Measurements from ENCODE around the gene ASCC3. TPM values are rescaled to one million over a fixed set of nuclear protein-coding genes. Genes with fewer than 3 reads are reported as not detected.

The ASCC3 gene
- total and polyA plus RNA-seq, 2 donors (not counting 1 experiment from before 2014, with no cell fraction given) = 9.0 to 42.3 TPM

DNA sequence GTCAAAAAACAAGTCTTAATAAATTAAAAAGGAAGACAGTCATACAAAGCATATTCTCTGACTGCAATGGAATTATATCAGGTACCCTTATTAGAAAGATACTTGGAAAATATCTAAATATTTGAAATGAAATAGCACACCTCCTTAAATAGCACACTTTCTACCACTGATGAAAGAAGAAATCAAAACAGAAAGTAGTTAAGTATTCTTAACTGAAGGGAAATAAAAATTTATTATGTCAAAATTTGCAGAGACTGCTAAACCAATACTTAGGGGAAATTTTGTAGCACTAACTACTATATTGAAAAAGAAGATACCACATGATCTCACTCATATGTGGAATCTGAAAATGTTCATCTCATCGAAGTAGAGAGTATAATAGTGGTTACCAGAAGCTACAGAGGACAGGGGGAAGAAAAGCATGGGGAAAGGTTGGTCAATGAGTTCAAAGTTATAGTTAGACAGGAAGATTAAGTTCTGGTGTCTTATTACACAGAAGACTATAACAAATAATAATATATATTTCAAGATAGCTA lies 112.2 kb downstream of the ASCC3 start:
- H3K27ac ChIP-seq (ENCODE audit: low read length in 2 of 2) = no peak overlapping the region
- H3K4me1 ChIP-seq (ENCODE audit: control insufficient read depth in 2 of 2, insufficient read depth in 2 of 2, low read length in 2 of 2) = no peaks in the 10 kb centered on the region
- no peak overlapping the region for H2AFZ ChIP-seq (ENCODE audit: insufficient read depth, low read depth, low read length, poor library complexity, severe bottlenecking)
- TF ChIP-seq, protein P1, sequence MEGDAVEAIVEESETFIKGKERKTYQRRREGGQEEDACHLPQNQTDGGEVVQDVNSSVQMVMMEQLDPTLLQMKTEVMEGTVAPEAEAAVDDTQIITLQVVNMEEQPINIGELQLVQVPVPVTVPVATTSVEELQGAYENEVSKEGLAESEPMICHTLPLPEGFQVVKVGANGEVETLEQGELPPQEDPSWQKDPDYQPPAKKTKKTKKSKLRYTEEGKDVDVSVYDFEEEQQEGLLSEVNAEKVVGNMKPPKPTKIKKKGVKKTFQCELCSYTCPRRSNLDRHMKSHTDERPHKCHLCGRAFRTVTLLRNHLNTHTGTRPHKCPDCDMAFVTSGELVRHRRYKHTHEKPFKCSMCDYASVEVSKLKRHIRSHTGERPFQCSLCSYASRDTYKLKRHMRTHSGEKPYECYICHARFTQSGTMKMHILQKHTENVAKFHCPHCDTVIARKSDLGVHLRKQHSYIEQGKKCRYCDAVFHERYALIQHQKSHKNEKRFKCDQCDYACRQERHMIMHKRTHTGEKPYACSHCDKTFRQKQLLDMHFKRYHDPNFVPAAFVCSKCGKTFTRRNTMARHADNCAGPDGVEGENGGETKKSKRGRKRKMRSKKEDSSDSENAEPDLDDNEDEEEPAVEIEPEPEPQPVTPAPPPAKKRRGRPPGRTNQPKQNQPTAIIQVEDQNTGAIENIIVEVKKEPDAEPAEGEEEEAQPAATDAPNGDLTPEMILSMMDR (IDR thresholded peaks at IDR 0.05) = no peak
- no peak for TF ChIP-seq EZH2 (IDR thresholded peaks at IDR 0.05; ENCODE audit: borderline replicate concordance, insufficient read depth, low read depth, low read length, poor library complexity, severe bottlenecking)
- no peak overlapping the region for H3K4me3 ChIP-seq (ENCODE audit: control extremely low read depth in 1 of 5, extremely low read depth in 1 of 5, insufficient read depth in 1 of 5, low read depth in 2 of 5, low read length in 4 of 5)
- no peaks in the 10 kb centered on the region for H3K27me3 Mint-ChIP-seq
- no peaks in the 10 kb centered on the region for H3K4me1 Mint-ChIP-seq
- ChIA-PET POLR2A (no interaction called here), CTCF (no interaction called here)
- no peak overlapping the region for H3K4me3 Mint-ChIP-seq
- H3K9ac ChIP-seq (ENCODE audit: low read length) = no peak overlapping the region
- intact Hi-C loops (cut with micrococcal nuclease) = no loop called here
- peaks cover 0 to 5% (median 0%) of the 10 kb centered on the region in 3 donors for H3K9me3 ChIP-seq (ENCODE audit: control extremely low read depth in 1 of 3, control insufficient read depth in 2 of 3, insufficient read depth in 1 of 3, low read length in 2 of 3)
- H3K27ac Mint-ChIP-seq = no peak overlapping the region
- no peaks in the 10 kb centered on the region for H3K79me2 ChIP-seq (ENCODE audit: control insufficient read depth, insufficient read depth, low read length)
- H3K4me2 ChIP-seq (replicated peaks; ENCODE audit: low read depth, low read length, poor library complexity, severe bottlenecking) = no peak overlapping the region
- H3K9me3 Mint-ChIP-seq (ENCODE audit: insufficient read depth) = peaks cover 3% of the 10 kb centered on the region
- no peaks in the 10 kb centered on the region for H4K20me1 ChIP-seq (ENCODE audit: control insufficient read depth, insufficient read depth, low read length, poor library complexity, severe bottlenecking)
- peaks cover 4 to 23% of the 10 kb centered on the region in 2 experiments for H3K36me3 ChIP-seq (replicated peaks in 1 of 2; ENCODE audit: control extremely low read depth in 1 of 2, control insufficient read depth in 1 of 2, extremely low read depth in 1 of 2, insufficient read depth in 2 of 2, low read length in 1 of 2)
- no peak for ATAC-seq (ENCODE audit: low read depth)
- DNase-seq = no peak
- no CpG with 5 or more reads among the region's 1 CpG for WGBS (ENCODE audit: insufficient coverage)
- H3K27me3 ChIP-seq (replicated peaks in 1 of 4; ENCODE audit: control extremely low read depth in 1 of 4, control insufficient read depth in 3 of 4, insufficient read depth in 4 of 4, low read length in 3 of 4) = no peaks in the 10 kb centered on the region

DNA sequence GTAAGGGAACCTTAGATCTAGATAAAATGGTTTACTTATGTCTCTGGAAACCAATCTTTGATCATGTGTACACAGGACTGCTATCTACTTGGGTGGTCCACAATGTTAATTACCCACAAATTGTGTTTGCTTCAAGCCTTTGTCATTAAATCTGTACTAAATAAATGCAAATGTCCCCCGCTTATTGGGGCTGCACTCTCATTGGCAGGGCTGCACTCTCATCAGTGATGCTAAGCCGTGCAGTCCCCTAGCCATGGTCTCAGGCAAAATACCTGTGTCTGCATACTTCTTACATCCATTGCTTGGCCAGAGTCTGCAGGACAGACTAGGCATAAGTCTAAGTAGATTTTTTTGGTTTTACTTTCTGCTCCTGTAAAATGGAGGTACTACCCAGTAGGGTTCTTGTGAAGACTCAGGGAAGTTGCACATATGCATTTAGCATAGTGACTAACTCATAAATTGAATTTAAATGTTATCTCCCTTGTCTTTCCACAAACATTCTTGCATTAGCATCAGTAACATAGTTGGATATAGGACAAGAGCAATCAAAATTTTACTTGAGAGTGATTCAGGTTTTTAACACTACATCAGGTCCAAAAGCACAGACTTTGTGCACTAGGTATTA lies 117.4 kb downstream of the ASCC3 start:
- ChIA-PET POLR2A (no interaction called here), CTCF (no interaction called here)
- Mint-ChIP-seq H3K27ac (no peak overlapping the region), H3K4me3 (no peak overlapping the region), H3K4me1 (no peaks in the 10 kb centered on the region), H3K27me3 (no peaks in the 10 kb centered on the region), H3K9me3 (ENCODE audit: insufficient read depth) (peaks cover 13% of the 10 kb centered on the region)
- Histone ChIP-seq H3K9me3 (ENCODE audit: control extremely low read depth in 1 of 3, control insufficient read depth in 2 of 3, insufficient read depth in 1 of 3, low read length in 2 of 3) (peaks cover 0 to 12% (median 4%) of the 10 kb centered on the region in 3 donors), H3K4me3 (ENCODE audit: control extremely low read depth in 1 of 5, extremely low read depth in 1 of 5, insufficient read depth in 1 of 5, low read depth in 2 of 5, low read length in 4 of 5) (no peak overlapping the region), H3K36me3 (replicated peaks in 1 of 2; ENCODE audit: control extremely low read depth in 1 of 2, control insufficient read depth in 1 of 2, extremely low read depth in 1 of 2, insufficient read depth in 2 of 2, low read length in 1 of 2) (peaks cover 9 to 37% of the 10 kb centered on the region in 2 experiments), H4K20me1 (ENCODE audit: control insufficient read depth, insufficient read depth, low read length, poor library complexity, severe bottlenecking) (no peaks in the 10 kb centered on the region), H3K4me1 (ENCODE audit: control insufficient read depth in 2 of 2, insufficient read depth in 2 of 2, low read length in 2 of 2) (no peaks in the 10 kb centered on the region), H3K4me2 (replicated peaks; ENCODE audit: low read depth, low read length, poor library complexity, severe bottlenecking) (no peak overlapping the region), H3K9ac (ENCODE audit: low read length) (no peak overlapping the region), H3K27ac (ENCODE audit: low read length in 2 of 2) (no peak overlapping the region), H2AFZ (ENCODE audit: insufficient read depth, low read depth, low read length, poor library complexity, severe bottlenecking) (no peak overlapping the region), H3K27me3 (replicated peaks in 1 of 4; ENCODE audit: control extremely low read depth in 1 of 4, control insufficient read depth in 3 of 4, insufficient read depth in 4 of 4, low read length in 3 of 4) (no peaks in the 10 kb centered on the region), H3K79me2 (ENCODE audit: control insufficient read depth, insufficient read depth, low read length) (no peaks in the 10 kb centered on the region)
- TF ChIP-seq EZH2 (IDR thresholded peaks at IDR 0.05; ENCODE audit: borderline replicate concordance, insufficient read depth, low read depth, low read length, poor library complexity, severe bottlenecking) = no peak
- TF ChIP-seq, protein P1 (IDR thresholded peaks at IDR 0.05) = no peak
- intact Hi-C loops (cut with micrococcal nuclease) = no loop called here
- WGBS (ENCODE audit: insufficient coverage) = 100% methylated on average over 2 of the region's 2 CpGs
- DNase-seq (no peak), ATAC-seq (ENCODE audit: low read depth) (no peak)
